Measurements from ENCODE around the gene SLC30A7. TPM values are rescaled to one million over a fixed set of nuclear protein-coding genes. Genes with fewer than 3 reads are reported as not detected.

The SLC30A7 gene
- total and polyA plus RNA-seq, 8 donors: 1.5 to 65.7 (median 6.2) TPM

GRCh38 chr1:100976936-100977335 is 81.0 kb downstream of the SLC30A7 start:
- Histone ChIP-seq H3K27ac (no peak overlapping the region), H3K4me1 (peaks cover 0 to 12% (median 0%) of the 10 kb centered on the region in 4 donors), H3K27me3 (no peaks in the 10 kb centered on the region), H3K4me3 (no peak overlapping the region), H3K36me3 (peaks cover 6 to 48% (median 44%) of the 10 kb centered on the region in 4 donors), H3K9me3 (no peaks in the 10 kb centered on the region)
- no peak for DNase-seq
- intact Hi-C loops (cut with DNase I; ENCODE audit: low total_unique reads): no loop called here
- TF ChIP-seq POLR2AphosphoS5 (IDR thresholded peaks at IDR 0.05) (no peak), POLR2A (IDR thresholded peaks at IDR 0.05) (no peak), EP300 (IDR thresholded peaks at IDR 0.05) (no peak), CTCF (IDR thresholded peaks at IDR 0.05) (no peak)
- WGBS, 5 donors: 50 to 71% (median 67%) methylated on average over 1 of the region's 1 CpG

- no peak for DNase-seq
- no peaks in the 10 kb centered on the region for H3K27me3 ChIP-seq
- H3K27ac ChIP-seq: no peak overlapping the region
- peaks cover 0 to 16% (median 0%) of the 10 kb centered on the region in 4 donors for H3K4me1 ChIP-seq
- no peaks in the 10 kb centered on the region for H3K9me3 ChIP-seq
- intact Hi-C loops (cut with DNase I; ENCODE audit: low total_unique reads): no loop called here
- TF ChIP-seq POLR2A (IDR thresholded peaks at IDR 0.05) (no peak), EP300 (IDR thresholded peaks at IDR 0.05) (no peak), POLR2AphosphoS5 (IDR thresholded peaks at IDR 0.05) (no peak), CTCF (IDR thresholded peaks at IDR 0.05) (no peak)
- H3K36me3 ChIP-seq: peaks cover 6 to 46% (median 38%) of the 10 kb centered on the region in 4 donors
- no peak overlapping the region for H3K4me3 ChIP-seq
- 94 to 100% (median 97%) methylated on average over 2 of the region's 2 CpGs for WGBS, 5 donors
Measured at GRCh38 chr1:100979631-100980030, 83.7 kb downstream of the SLC30A7 start.

GRCh38 chr1:100982793-100983192 is 86.9 kb downstream of the SLC30A7 start:
- H3K9me3 ChIP-seq: no peaks in the 10 kb centered on the region
- TF ChIP-seq CTCF (IDR thresholded peaks at IDR 0.05) (no peak), EP300 (IDR thresholded peaks at IDR 0.05) (no peak), POLR2AphosphoS5 (IDR thresholded peaks at IDR 0.05) (no peak), POLR2A (IDR thresholded peaks at IDR 0.05) (no peak)
- DNase-seq: no peak
- peaks cover 0 to 4% (median 0%) of the 10 kb centered on the region in 4 donors for H3K4me1 ChIP-seq
- 57 to 77% (median 71%) methylated on average over 4 of the region's 4 CpGs for WGBS, 5 donors
- no peak overlapping the region for H3K27ac ChIP-seq
- no peak overlapping the region for H3K4me3 ChIP-seq
- H3K27me3 ChIP-seq: no peaks in the 10 kb centered on the region
- intact Hi-C loops (cut with DNase I; ENCODE audit: low total_unique reads): no loop called here
- H3K36me3 ChIP-seq: peaks cover 0 to 22% (median 11%) of the 10 kb centered on the region in 4 donors

- peaks cover 0 to 15% (median 8%) of the 10 kb centered on the region in 4 donors for H3K4me1 ChIP-seq
- H3K36me3 ChIP-seq: peaks cover 3 to 28% (median 8%) of the 10 kb centered on the region in 4 donors
- WGBS, 5 donors: 78 to 85% (median 82%) methylated on average over 3 of the region's 3 CpGs
- no peak overlapping the region for H3K4me3 ChIP-seq
- intact Hi-C loops (cut with DNase I; ENCODE audit: low total_unique reads): no loop called here
- no peaks in the 10 kb centered on the region for H3K27me3 ChIP-seq
- TF ChIP-seq POLR2A (IDR thresholded peaks at IDR 0.05): no peak
- no peak for TF ChIP-seq EP300 (IDR thresholded peaks at IDR 0.05)
- TF ChIP-seq POLR2AphosphoS5 (IDR thresholded peaks at IDR 0.05): no peak
- TF ChIP-seq CTCF (IDR thresholded peaks at IDR 0.05): no peak
- peak in 1 of 2 donors; percentile 18 for DNase-seq
- no peaks in the 10 kb centered on the region for H3K9me3 ChIP-seq
- H3K27ac ChIP-seq: no peak overlapping the region
Measured at GRCh38 chr1:100988121-100988520, 92.2 kb downstream of the SLC30A7 start.
